H9 (cell line): ENCODE measurements around the gene TOR1B. TPM values are rescaled to one million over a fixed set of nuclear protein-coding genes. Genes with fewer than 3 reads are reported as not detected.

Experiments used
- DNase-seq: peaks from one replicate; pipeline ENCODE4 v3.0.0-alpha.2; 2017
- H2AFZ ChIP-seq: one replicate; pipeline ENCODE4 v1.6.1; 2013; ENCODE audit warnings: mild to moderate bottlenecking, low read length, control low read depth, moderate library complexity
- H2AK5ac ChIP-seq: 2 replicates; pipeline ENCODE4 v1.6.1; 2013; ENCODE audit warnings: low read length, control low read depth, mixed read lengths; ENCODE audit not compliant: insufficient read length
- H2BK120ac ChIP-seq: one replicate; pipeline ENCODE4 v1.6.1; 2013; ENCODE audit warnings: low read depth, mild to moderate bottlenecking, low read length, control low read depth, inconsistent platforms; ENCODE audit not compliant: poor library complexity, severe bottlenecking
- H2BK12ac ChIP-seq: 2 replicates; pipeline ENCODE4 v1.6.1; 2013; ENCODE audit warnings: low read length, control low read depth, mixed read lengths, low read depth; ENCODE audit not compliant: insufficient read length
- H2BK15ac ChIP-seq: 2 replicates; pipeline ENCODE4 v1.6.1; 2013; ENCODE audit warnings: low read depth, low read length, control low read depth
- H2BK20ac ChIP-seq: one replicate; pipeline ENCODE4 v1.6.1; 2013; ENCODE audit warnings: low read depth, mild to moderate bottlenecking, low read length, control low read depth, inconsistent platforms; ENCODE audit not compliant: poor library complexity, severe bottlenecking
- H2BK5ac ChIP-seq: 2 replicates; pipeline ENCODE4 v1.6.1; 2013; ENCODE audit warnings: low read length, control low read depth, mixed read lengths; ENCODE audit not compliant: insufficient read length
- H3K14ac ChIP-seq: 2 replicates; pipeline ENCODE4 v1.6.1; 2013; ENCODE audit warnings: low read length, control low read depth; ENCODE audit not compliant: insufficient read depth
- H3K18ac ChIP-seq: 2 replicates; pipeline ENCODE4 v1.6.1; 2013; ENCODE audit warnings: low read depth, mild to moderate bottlenecking, mixed read lengths, low read length, control low read depth; ENCODE audit not compliant: insufficient read length
- H3K23ac ChIP-seq: 2 replicates; pipeline ENCODE4 v1.6.1; 2013; ENCODE audit warnings: low read length, control low read depth, mixed read lengths, low read depth; ENCODE audit not compliant: insufficient read length
- H3K23me2 ChIP-seq: 2 replicates; pipeline ENCODE4 v1.6.1; 2013; ENCODE audit warnings: low read depth, mild to moderate bottlenecking, mixed read lengths, low read length, control low read depth; ENCODE audit not compliant: insufficient read length, poor library complexity, severe bottlenecking
- H3K27ac ChIP-seq: 2 replicates; pipeline ENCODE4 v1.5.1; 2013; ENCODE audit warnings: low read length, control low read depth, mixed read lengths, low read depth; ENCODE audit not compliant: insufficient read length
- H3K27me3 ChIP-seq: 2 replicates; pipeline ENCODE4 v1.6.1; 2013; ENCODE audit warnings: low read length, control low read depth, inconsistent platforms; ENCODE audit not compliant: insufficient read depth
- H3K4ac ChIP-seq: 2 replicates; pipeline ENCODE4 v1.6.1; 2013; ENCODE audit warnings: low read depth, mild to moderate bottlenecking, control low read depth, inconsistent platforms, low read length, moderate library complexity
- H3K4me1 ChIP-seq: 2 replicates; pipeline ENCODE4 v1.6.1; 2013; ENCODE audit warnings: low read length, control low read depth, inconsistent platforms; ENCODE audit not compliant: insufficient read depth
- H3K4me2 ChIP-seq: 2 replicates; pipeline ENCODE4 v1.6.1; 2013; ENCODE audit warnings: low read length, control low read depth, mixed read lengths; ENCODE audit not compliant: insufficient read length, insufficient read depth
- H3K56ac ChIP-seq: 2 replicates; pipeline ENCODE4 v1.6.1; 2013; ENCODE audit warnings: low read depth, mild to moderate bottlenecking, mixed read lengths, low read length, control low read depth; ENCODE audit not compliant: insufficient read length
- H3K79me1 ChIP-seq: 2 replicates; pipeline ENCODE4 v1.6.1; 2013; ENCODE audit warnings: low read depth, mild to moderate bottlenecking, moderate library complexity, low read length, control low read depth, inconsistent platforms; ENCODE audit not compliant: insufficient read depth, poor library complexity, severe bottlenecking
- H3K79me2 ChIP-seq: 2 replicates; pipeline ENCODE4 v1.6.1; 2013; ENCODE audit warnings: low read length, control low read depth, inconsistent platforms; ENCODE audit not compliant: insufficient read depth
- H3K9ac ChIP-seq: 2 replicates; pipeline ENCODE4 v1.6.1; 2013; ENCODE audit warnings: low read length, control low read depth, mixed read lengths; ENCODE audit not compliant: insufficient read length; ENCODE audit errors: extremely low read depth
- H3K9me3 ChIP-seq: one replicate; pipeline ENCODE4 v1.6.1; 2013; ENCODE audit warnings: low read depth, low read length, inconsistent platforms; ENCODE audit not compliant: control insufficient read depth
- H3T11ph ChIP-seq: one replicate; pipeline ENCODE4 v1.6.1; 2013; ENCODE audit warnings: mild to moderate bottlenecking, low read length, control low read depth, inconsistent platforms
- H4K20me1 ChIP-seq: one replicate; pipeline ENCODE4 v1.6.1; 2013; ENCODE audit not compliant: control insufficient read depth, insufficient read length, insufficient read depth
- H4K5ac ChIP-seq: 2 replicates; pipeline ENCODE4 v1.6.1; 2013; ENCODE audit warnings: low read depth, mild to moderate bottlenecking, mixed read lengths, low read length, control low read depth; ENCODE audit not compliant: insufficient read length
- H4K8ac ChIP-seq: replicated peaks from 2 replicates; pipeline ENCODE4 v1.6.1; 2013; ENCODE audit warnings: low read length, control low read depth, mixed read lengths, low read depth; ENCODE audit not compliant: insufficient read length
- H4K91ac ChIP-seq: 2 replicates; pipeline ENCODE4 v1.6.1; 2013; ENCODE audit warnings: low read depth, mild to moderate bottlenecking, moderate library complexity, mixed read lengths, low read length, control low read depth; ENCODE audit not compliant: insufficient read length
- H3K27ac Mint-ChIP-seq, 3 experiments: 2 replicates in 2 of 3; 3 replicates in 1 of 3; pipeline ENCODE4 v1.8.0; 2020 to 2021; ENCODE audit warnings: mixed read lengths in 3 of 3, mild to moderate bottlenecking in 1 of 3, moderate library complexity in 1 of 3
- H3K27me3 Mint-ChIP-seq: 2 replicates; pipeline ENCODE4 v1.8.0; 2021; ENCODE audit warnings: low read depth, mild to moderate bottlenecking, moderate library complexity, mixed read lengths
- H3K36me3 Mint-ChIP-seq, 3 experiments: 2 replicates in 2 of 3; 3 replicates in 1 of 3; pipeline ENCODE4 v1.8.0; 2020 to 2021; ENCODE audit warnings: low read depth in 3 of 3, mixed read lengths in 3 of 3; ENCODE audit not compliant: insufficient read depth in 1 of 3
- H3K4me1 Mint-ChIP-seq, 2 experiments: 2 replicates each; pipeline ENCODE4 v1.8.0; 2020; ENCODE audit warnings: mixed read lengths in 2 of 2
- H3K4me3 Mint-ChIP-seq, 2 experiments: 2 replicates in 1 of 2; 3 replicates in 1 of 2; pipeline ENCODE4 v1.8.0; 2020 to 2021; ENCODE audit warnings: mild to moderate bottlenecking in 2 of 2, mixed read lengths in 2 of 2, moderate library complexity in 1 of 2
- H3K9me3 Mint-ChIP-seq, 2 experiments: 2 replicates in 1 of 2; 3 replicates in 1 of 2; pipeline ENCODE4 v1.8.0; 2020; ENCODE audit warnings: mild to moderate bottlenecking in 2 of 2, mixed read lengths in 2 of 2, moderate library complexity in 1 of 2
- CTCF ChIP-seq: fragments of 200-600 bp; sonication (generic); conservative IDR thresholded peaks from 3 replicates; pipeline ENCODE4 v1.8.0; 2021; ENCODE audit warnings: antibody characterized with exemption, mild to moderate bottlenecking
- WGBS: extraction: QIAGEN DNeasy Blood & Tissue Kit; methylation state at CpG from one replicate; pipeline ENCODE4 v1.1.7; 2013; ENCODE audit warnings: missing lambda C conversion rate, low lambda C conversion rate, mixed read lengths; ENCODE audit not compliant: insufficient read length; ENCODE audit errors: extremely low coverage; 5-methylcytosine and 5-hydroxymethylcytosine counted together
- total RNA-seq: library from RNA; stranded (reverse); gene quantifications from 2 replicates; pipeline ENCODE4 v1.2.1, GENCODE V29; 2021

TOR1B gene
- total RNA-seq, 1 experiment from 2014 or later = 18.1 TPM

- H3K4me3 Mint-ChIP-seq = no peak overlapping the region
Observed at GRCh38 chr9:129781981-129782380, 21.0 kb upstream of the TOR1B start.

More at GRCh38 chr9:129781981-129782380, 21.0 kb upstream of the TOR1B start:
- Histone ChIP-seq H3K18ac (no peak overlapping the region), H4K8ac (no peak overlapping the region), H2BK15ac (no peak overlapping the region), H4K91ac (no peak overlapping the region), H2AFZ (no peak overlapping the region), H4K20me1 (no peaks in the 10 kb centered on the region), H3K4ac (no peak overlapping the region), H3T11ph (no peak overlapping the region), H2BK5ac (no peak overlapping the region), H3K14ac (no peak overlapping the region), H3K9ac (no peak overlapping the region), H3K9me3 (no peaks in the 10 kb centered on the region), H3K79me1 (no peaks in the 10 kb centered on the region), H3K23ac (no peak overlapping the region), H3K4me1 (no peaks in the 10 kb centered on the region), H3K79me2 (no peaks in the 10 kb centered on the region), H2BK20ac (no peak overlapping the region), H3K27me3 (no peaks in the 10 kb centered on the region), H2BK12ac (no peak overlapping the region), H3K23me2 (no peaks in the 10 kb centered on the region), H2AK5ac (no peak overlapping the region), H3K56ac (no peak overlapping the region), H3K4me2 (no peak overlapping the region), H4K5ac (no peak overlapping the region), H2BK120ac (no peak overlapping the region), H3K27ac (no peak overlapping the region)
- no peak for TF ChIP-seq CTCF
- no peak for DNase-seq
- Mint-ChIP-seq H3K9me3 (no peaks in the 10 kb centered on the region; a peak in 1 of 5 replicates), H3K27me3 (peaks cover 17% of the 10 kb centered on the region), H3K36me3 (no peaks in the 10 kb centered on the region), H3K27ac (no peak overlapping the region), H3K4me1 (peaks cover 8 to 11% of the 10 kb centered on the region in 2 experiments)
- WGBS = no CpG with 5 or more reads among the region's 5 CpGs
